Stimulated activated CD8-positive, alpha-beta memory T cell treated with anti-CD3 and anti-CD28 coated beads, Interleukin-15, amount 100 ng/mL, for 24 hours (primary cell): ENCODE results near the gene APOA4.
A peak's percentile ranks its signal among the peaks of the same experiment; 100 is the strongest.

ENCODE experiments used
- DNase-seq: peaks from one replicate; pipeline ENCODE4 v3.0.0-alpha.2; 2020; ENCODE audit warnings: low read depth

APOA4 gene

GRCh38 chr11:116798368-116798767 is 24.7 kb downstream of the APOA4 start:
- DNase-seq: no peak

GRCh38 chr11:116797816-116798215 is 25.3 kb downstream of the APOA4 start:
- no peak for DNase-seq

- no peak for DNase-seq
Observed at GRCh38 chr11:116796548-116796947, 26.6 kb downstream of the APOA4 start.

DNA sequence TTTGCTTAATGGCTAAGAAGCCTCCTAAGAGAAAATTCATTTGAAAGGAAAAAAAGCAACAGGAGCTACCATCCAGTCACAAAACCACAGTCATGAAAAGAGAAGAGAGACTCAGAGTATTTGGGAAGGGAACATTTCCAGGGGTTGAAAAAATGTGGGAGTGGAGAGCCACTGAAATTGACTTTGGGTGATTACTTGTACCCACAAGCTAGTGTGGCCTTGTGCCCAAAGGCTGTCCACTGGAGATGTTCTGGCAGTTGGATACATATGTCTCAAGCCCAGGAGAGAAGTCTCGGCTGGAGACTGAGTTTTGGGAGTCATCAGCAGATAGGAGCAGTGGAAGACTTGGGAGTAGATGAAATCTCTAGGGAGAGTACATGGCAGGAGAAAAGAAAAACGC is 28.3 kb downstream of the APOA4 start:
- DNase-seq: no peak

DNA sequence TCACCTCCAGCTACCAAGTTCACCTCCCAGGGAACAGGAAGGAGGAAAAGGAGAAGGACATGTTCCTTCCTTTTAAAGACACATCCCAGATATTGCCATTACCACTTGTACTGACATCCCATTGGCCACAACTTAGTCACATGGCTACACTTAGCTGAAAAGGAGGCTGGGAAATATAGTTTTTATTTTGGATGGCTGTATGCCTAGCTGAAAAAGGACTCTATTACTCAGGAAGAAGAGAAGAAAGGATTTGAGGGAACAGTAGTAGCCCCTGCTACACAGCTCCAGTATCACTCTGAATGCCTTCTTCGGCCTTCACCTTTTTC is 29.4 kb downstream of the APOA4 start:
- DNase-seq: no peak

- DNase-seq: no peak
Observed at GRCh38 chr11:116792869-116793771, 30.0 kb downstream of the APOA4 start.

DNA sequence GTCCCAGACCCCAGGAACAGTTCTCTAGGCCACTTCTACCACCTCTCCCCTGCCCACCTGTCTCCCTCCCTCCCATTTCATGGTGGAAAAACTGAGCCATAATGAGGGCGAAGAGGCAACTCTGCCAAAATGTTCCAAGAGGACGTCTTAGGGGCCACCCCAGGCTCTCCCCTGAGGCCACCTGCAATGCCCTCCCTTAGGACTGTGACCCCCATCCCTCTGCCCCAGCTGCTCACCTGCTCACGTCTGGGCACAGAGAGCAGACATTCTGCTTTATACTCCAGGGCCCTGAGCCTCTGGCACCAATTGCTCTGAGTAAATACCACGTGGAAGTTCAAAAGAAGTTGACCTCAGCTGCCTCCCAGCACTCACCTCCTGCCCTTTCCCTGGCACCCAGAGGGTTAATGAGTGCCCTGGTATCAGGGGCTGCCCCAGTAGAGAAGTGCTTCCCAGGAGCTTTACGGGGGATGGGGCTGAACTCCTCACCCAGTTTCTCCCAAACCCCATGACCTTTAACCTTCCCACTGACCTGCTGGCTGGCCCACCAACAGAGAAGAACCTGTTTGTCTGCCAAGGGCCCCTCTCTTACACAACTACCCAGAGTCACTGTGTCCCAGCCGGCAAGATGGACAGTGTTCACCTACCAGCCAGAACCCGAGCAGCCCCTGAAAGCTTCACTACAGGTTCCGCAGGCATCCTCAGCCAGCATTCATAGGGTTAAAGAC is 30.8 kb downstream of the APOA4 start:
- DNase-seq: no peak

DNA sequence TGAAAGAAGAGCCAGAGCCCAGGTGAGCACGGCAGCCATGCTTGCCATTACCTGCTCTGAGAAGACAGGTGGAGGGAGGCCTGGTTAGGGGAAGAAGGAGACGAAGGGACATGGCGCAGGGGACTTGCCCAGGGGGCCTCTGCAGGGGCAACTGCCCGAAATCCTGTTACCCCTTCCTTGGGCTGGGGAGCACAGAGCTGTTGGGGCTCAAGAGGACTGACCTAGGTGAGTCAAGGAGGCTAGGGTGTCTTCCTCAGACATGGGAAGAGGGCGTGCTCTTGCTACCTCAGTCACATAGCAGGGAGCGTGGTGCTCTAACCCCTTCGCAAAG is 31.3 kb downstream of the APOA4 start, which contains the start of gene APOA5:
APOA5 (minus strand) TSS at position 67 of the 331 bp plus-strand sequence; CDS start at position 48, 19 bp downstream.
- no peak for DNase-seq

- DNase-seq: peak; percentile 56
Observed at GRCh38 chr11:116791002-116791812, 31.9 kb downstream of the APOA4 start.

- DNase-seq: no peak
Observed at GRCh38 chr11:116790167-116791001, 32.7 kb downstream of the APOA4 start.

DNA sequence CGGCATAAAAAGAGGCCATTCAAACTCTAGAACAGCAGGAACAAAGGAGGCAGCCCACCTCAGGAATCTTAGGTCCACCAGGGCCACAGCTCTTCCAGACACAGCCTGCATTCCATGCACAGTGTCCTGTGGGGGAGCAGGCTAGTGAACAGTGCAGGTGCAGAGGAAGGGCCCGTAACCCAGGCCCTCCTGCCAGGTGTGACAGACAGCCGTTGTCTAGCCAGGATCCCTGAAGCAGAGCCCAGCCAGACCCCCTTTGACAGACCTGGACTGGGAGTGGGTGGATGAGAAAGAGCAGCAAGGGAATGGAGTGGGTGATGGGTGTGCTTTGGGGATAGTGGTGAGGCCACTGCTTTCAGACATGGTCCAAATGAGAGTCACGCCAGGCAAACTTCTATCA is 34.1 kb downstream of the APOA4 start:
- DNase-seq: no peak

- no peak for DNase-seq
Observed at GRCh38 chr11:116788534-116788933, 34.6 kb downstream of the APOA4 start.

- peak; percentile 71 for DNase-seq
Observed at GRCh38 chr11:116787786-116788486, 35.2 kb downstream of the APOA4 start, which contains the start of gene ZPR1. TSS of gene ZPR1 (minus strand) at chr11:116788023. CDS start at chr11:116787990, 33 bp downstream.

- no peak for DNase-seq
Observed at GRCh38 chr11:116787436-116787785, 35.7 kb downstream of the APOA4 start.

- no peak for DNase-seq
Observed at GRCh38 chr11:116786966-116787365, 36.1 kb downstream of the APOA4 start.

DNA sequence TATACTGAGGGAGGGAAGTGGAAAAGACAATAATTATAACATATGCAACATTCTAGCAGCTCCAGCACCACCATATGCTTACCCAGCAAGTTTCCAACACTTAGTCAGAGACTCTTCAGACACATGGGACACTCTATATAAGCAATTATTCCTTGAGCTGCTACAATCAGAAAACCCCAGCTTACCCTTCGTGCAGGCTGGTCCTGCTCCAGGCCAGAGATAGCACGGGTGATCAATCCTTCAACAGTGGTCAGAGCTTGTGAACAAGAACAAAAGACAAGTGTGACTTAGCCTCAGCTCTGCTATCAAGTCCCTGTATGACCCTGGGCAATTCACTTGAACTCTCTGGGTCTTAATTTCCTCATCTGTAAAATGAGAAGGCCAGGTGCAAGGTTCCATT is 36.8 kb downstream of the APOA4 start:
- DNase-seq: no peak

- DNase-seq: no peak
Observed at GRCh38 chr11:116782728-116783127, 40.4 kb downstream of the APOA4 start.

DNA sequence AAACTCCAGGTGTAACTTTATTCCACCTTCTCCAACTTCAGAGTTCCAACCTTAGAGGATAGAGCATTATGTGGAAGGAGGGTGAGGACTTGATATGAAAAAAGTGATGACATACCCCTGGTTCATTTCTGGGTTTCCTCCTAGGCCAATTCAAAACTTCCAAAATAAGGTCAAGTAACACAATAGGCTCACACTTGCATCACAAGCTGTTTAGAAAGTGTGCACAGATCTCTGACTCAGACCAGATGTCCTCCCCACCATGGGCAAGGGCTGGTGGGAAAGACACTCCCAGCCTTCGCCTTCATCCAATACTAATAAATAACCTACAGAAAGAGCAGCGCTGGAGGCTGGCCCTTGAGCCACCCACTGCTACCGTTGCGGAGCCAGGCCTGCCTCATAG is 44.5 kb downstream of the APOA4 start:
- no peak for DNase-seq

GRCh38 chr11:116777056-116777455 is 46.0 kb downstream of the APOA4 start:
- no peak for DNase-seq

DNA sequence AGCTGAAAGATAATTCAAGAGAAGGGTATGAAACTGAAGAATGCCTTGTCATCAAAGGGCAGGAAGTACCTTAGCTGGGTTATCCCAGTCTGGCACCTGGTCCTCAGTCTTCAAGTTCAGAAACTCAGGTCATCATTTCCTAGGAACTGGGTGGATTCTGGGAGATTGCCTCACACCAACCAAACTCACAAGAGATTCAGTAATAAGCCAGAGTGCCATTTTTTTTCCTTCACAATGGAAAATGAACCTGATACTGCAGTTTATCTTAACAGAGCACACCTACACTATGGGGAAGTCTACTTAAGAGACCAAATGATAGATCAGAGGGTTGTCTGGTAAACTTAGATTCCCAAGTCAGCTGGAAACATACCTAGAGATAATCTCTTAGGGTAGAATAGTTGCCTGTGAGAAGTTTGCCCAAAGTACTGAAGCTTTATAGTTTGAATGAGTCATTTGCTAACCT is 46.6 kb downstream of the APOA4 start:
- DNase-seq: no peak

DNA sequence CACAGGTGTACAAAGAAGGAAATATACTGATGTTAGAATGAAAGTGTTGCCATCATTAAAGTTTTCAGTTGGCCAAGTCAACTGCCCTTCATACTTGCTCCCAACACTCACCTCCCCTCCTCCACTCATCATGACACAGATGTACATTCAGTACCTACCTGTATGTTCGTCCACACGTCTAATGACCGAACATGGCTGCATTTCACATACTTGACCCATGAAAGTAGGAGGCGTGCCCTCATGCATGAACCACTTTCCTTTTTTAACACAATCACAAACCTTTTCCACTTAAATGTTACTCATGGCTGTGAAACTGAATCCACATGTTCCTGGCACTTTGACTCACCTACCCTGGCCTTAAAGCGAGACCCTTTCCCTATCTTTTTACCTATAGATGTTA is 47.1 kb downstream of the APOA4 start:
- DNase-seq: no peak
